Measurements from ENCODE around the gene DPY19L1.

DNA sequence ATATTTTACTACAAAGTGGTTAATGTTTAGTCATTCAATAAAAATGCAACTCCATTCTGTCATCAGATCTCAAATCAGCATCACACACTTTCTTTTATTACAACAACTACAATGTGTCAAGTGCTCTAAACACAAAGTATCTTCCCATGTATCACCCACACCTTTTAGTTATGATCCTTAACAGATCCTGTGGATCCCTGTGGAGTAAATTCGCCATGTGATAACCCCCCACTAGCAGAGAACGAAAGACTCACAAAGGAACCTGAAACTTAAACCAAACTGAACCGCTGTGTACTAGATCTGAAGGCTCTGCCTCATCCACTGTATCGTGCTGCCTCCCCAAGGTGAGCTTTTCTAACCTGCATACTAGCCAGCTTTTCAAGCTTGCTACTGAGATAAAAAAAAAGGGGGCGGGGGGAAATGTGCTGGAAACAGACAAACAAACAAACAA, 1.7 kb downstream of the DPY19L1 start:
- TF ChIP-seq, protein P1, sequence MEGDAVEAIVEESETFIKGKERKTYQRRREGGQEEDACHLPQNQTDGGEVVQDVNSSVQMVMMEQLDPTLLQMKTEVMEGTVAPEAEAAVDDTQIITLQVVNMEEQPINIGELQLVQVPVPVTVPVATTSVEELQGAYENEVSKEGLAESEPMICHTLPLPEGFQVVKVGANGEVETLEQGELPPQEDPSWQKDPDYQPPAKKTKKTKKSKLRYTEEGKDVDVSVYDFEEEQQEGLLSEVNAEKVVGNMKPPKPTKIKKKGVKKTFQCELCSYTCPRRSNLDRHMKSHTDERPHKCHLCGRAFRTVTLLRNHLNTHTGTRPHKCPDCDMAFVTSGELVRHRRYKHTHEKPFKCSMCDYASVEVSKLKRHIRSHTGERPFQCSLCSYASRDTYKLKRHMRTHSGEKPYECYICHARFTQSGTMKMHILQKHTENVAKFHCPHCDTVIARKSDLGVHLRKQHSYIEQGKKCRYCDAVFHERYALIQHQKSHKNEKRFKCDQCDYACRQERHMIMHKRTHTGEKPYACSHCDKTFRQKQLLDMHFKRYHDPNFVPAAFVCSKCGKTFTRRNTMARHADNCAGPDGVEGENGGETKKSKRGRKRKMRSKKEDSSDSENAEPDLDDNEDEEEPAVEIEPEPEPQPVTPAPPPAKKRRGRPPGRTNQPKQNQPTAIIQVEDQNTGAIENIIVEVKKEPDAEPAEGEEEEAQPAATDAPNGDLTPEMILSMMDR (conservative IDR thresholded peaks at IDR 0.05 in 1 of 2, IDR thresholded peaks at IDR 0.05 in 1 of 2; ENCODE audit: extremely low read depth in 1 of 2, insufficient read depth in 1 of 2, low read depth in 1 of 2, low read length in 2 of 2): peak in 1 of 2 donors; percentile 38
- TF ChIP-seq EZH2 (IDR thresholded peaks at IDR 0.05; ENCODE audit: borderline replicate concordance, low read length): no peak
